Stimulated activated naive CD4-positive, alpha-beta T cell treated with Interleukin-2 at 50 U/mL for 16 hours (primary cell): ENCODE measurements around the gene MAML1.
"Not testable (repeated sequence)": the region's sequence is repeated elsewhere in the genome, so short reads cannot be mapped to it uniquely, and the experiment has no call there.

Experiments used
- DNase-seq: peaks from one replicate; lab custom pipeline; 2025; lab: John Stamatoyannopoulos, UW

Gene MAML1

GRCh38 chr5:179732918-179733771 lies 523 bp downstream of the MAML1 start:
- DNase-seq: peak; percentile 27

- DNase-seq: no peak
Observed at GRCh38 chr5:179733772-179734126, 1.1 kb downstream of the MAML1 start.

- no peak for DNase-seq
Observed at GRCh38 chr5:179734536-179735164, 2.0 kb downstream of the MAML1 start.

GRCh38 chr5:179738742-179739141 lies 6.1 kb downstream of the MAML1 start:
- DNase-seq: no peak

GRCh38 chr5:179744106-179744505 lies 11.5 kb downstream of the MAML1 start:
- DNase-seq: not testable (repeated sequence)

GRCh38 chr5:179746872-179747271 lies 14.2 kb downstream of the MAML1 start:
- no peak for DNase-seq

GRCh38 chr5:179747811-179748210 lies 15.2 kb downstream of the MAML1 start:
- DNase-seq: no peak

GRCh38 chr5:179749857-179750508 lies 17.4 kb downstream of the MAML1 start:
- no peak for DNase-seq

GRCh38 chr5:179753971-179754370 lies 21.3 kb downstream of the MAML1 start:
- no peak for DNase-seq

GRCh38 chr5:179755022-179755421 lies 22.4 kb downstream of the MAML1 start:
- DNase-seq: no peak

- no peak for DNase-seq
Observed at GRCh38 chr5:179758955-179759354, 26.3 kb downstream of the MAML1 start.

GRCh38 chr5:179759581-179760551 lies 27.2 kb downstream of the MAML1 start:
- no peak for DNase-seq

- DNase-seq: no peak
Observed at GRCh38 chr5:179762079-179762780, 29.6 kb downstream of the MAML1 start.

GRCh38 chr5:179762781-179763176 lies 30.2 kb downstream of the MAML1 start:
- no peak for DNase-seq

- DNase-seq: peak; percentile 17
Observed at GRCh38 chr5:179763215-179763945, 30.8 kb downstream of the MAML1 start.

- no peak for DNase-seq
Observed at GRCh38 chr5:179764056-179764455, 31.4 kb downstream of the MAML1 start.

- no peak for DNase-seq
Observed at GRCh38 chr5:179765400-179765799, 32.8 kb downstream of the MAML1 start.

GRCh38 chr5:179766021-179766725 lies 33.6 kb downstream of the MAML1 start:
- no peak for DNase-seq

GRCh38 chr5:179766726-179767455 lies 34.3 kb downstream of the MAML1 start:
- DNase-seq: no peak
